K562 (cell line): Measurements from ENCODE around the gene TP73. TPM values are rescaled to one million over a fixed set of nuclear protein-coding genes. Genes with fewer than 3 reads are reported as not detected.
A peak's percentile ranks its signal among the peaks of the same experiment; 100 is the strongest.

Source experiments
- ATAC-seq: fragments of 200-7000 bp; cut with Tn5 transposase; 3 replicates; pipeline ENCODE4 v1.9.1; 2020; ENCODE audit warnings: moderate library complexity
- BruUV-seq: library from RNA; stranded (reverse); fragments of 400-500 nt; replicated peaks from 2 replicates; lab custom pipeline; 2021; lab: Mats Ljungman, UMichigan
- CTCF ChIA-PET: fragments of 300-600 bp; formaldehyde crosslinking; extraction: SDS; loops from one replicate; lab custom pipeline; 2021; ENCODE audit warnings: low intra/inter-chr PET ratio; lab: Yijun Ruan, JAX
- POLR2A ChIA-PET: fragments of 300-600, 350-650 bp; sonication (Branson Sonifier 250); formaldehyde crosslinking; extraction: SDS; loops from one replicate; lab custom pipeline; 2021; ENCODE audit warnings: antibody characterized with exemption, inconsistent platforms; lab: Yijun Ruan, JAX
- DNase-seq, 4 experiments: peaks; one replicate each; pipeline versions ENCODE4 v3.0.0 to v3.0.0-alpha.2; 2011 to 2018; ENCODE audit warnings: low spot score in 3 of 4, mixed read lengths in 3 of 4; ENCODE audit errors: extremely low read depth in 1 of 4
- FAIRE-seq: peaks from 2 replicates; lab custom pipeline; 2011; peaks lifted over from hg19 to GRCh38; lab: Jason Lieb, UNC
- H2AFZ ChIP-seq: 2 replicates; pipeline ENCODE4 v1.6.0; 2011; ENCODE audit warnings: low read depth, low read length, control low read depth, inconsistent platforms
- H3K27ac ChIP-seq: fragments of 200-600 bp; 3 replicates; pipeline ENCODE4 v1.8.0; 2011; ENCODE audit warnings: low read depth, mild to moderate bottlenecking, control low read depth, inconsistent platforms, low read length, moderate library complexity, mixed read lengths; ENCODE audit errors: extremely low read depth
- H3K27me3 ChIP-seq, 2 experiments: fragments of 300-600 bp in 1 of 2; 2 replicates in 1 of 2; 3 replicates in 1 of 2; pipeline versions ENCODE4 v1.6.0 to v1.8.0; 2011; ENCODE audit warnings: inconsistent platforms in 2 of 2, low read length in 2 of 2, mild to moderate bottlenecking in 1 of 2, mixed read lengths in 1 of 2, moderate library complexity in 1 of 2; ENCODE audit not compliant: control insufficient read depth in 2 of 2, insufficient read depth in 2 of 2
- H3K36me3 ChIP-seq: fragments of 300-600 bp; 3 replicates; pipeline ENCODE4 v1.8.0; 2011; ENCODE audit warnings: mild to moderate bottlenecking, low read length, inconsistent platforms; ENCODE audit not compliant: control insufficient read depth, insufficient read depth
- H3K4me1 ChIP-seq, 2 experiments: fragments of 200-600 bp in 1 of 2; replicated peaks in 1 of 2; 2 replicates in 1 of 2; 3 replicates in 1 of 2; pipeline versions ENCODE4 v1.5.1 to v1.8.0; 2011; ENCODE audit warnings: inconsistent platforms in 2 of 2, low read length in 2 of 2, mild to moderate bottlenecking in 1 of 2, mixed read lengths in 1 of 2, moderate library complexity in 1 of 2; ENCODE audit not compliant: control insufficient read depth in 2 of 2, insufficient read depth in 2 of 2
- H3K4me2 ChIP-seq: 2 replicates; pipeline ENCODE4 v1.6.1; 2011; ENCODE audit warnings: low read length, control low read depth, inconsistent platforms, mixed read lengths; ENCODE audit not compliant: insufficient read depth
- H3K4me3 ChIP-seq: fragments of 200-600 bp; sonication (generic), shearing (Covaris generic); 2 replicates; pipeline ENCODE4 v1.5.1; 2016; ENCODE audit warnings: control low read depth, inconsistent platforms
- H3K79me2 ChIP-seq: fragments of 200-600 bp; 3 replicates; pipeline ENCODE4 v1.8.0; 2011; ENCODE audit warnings: low read length, inconsistent platforms; ENCODE audit not compliant: control insufficient read depth, insufficient read depth
- H3K9ac ChIP-seq, 2 experiments: 2 replicates each; pipeline versions ENCODE4 v1.6.0 to v1.6.1; 2011; ENCODE audit warnings: low read depth in 2 of 2, low read length in 2 of 2, control low read depth in 1 of 2, inconsistent platforms in 1 of 2, mild to moderate bottlenecking in 1 of 2, mixed read lengths in 1 of 2; ENCODE audit not compliant: insufficient read depth in 1 of 2
- H3K9me1 ChIP-seq: one replicate; pipeline ENCODE4 v1.6.0; 2011; ENCODE audit warnings: inconsistent platforms, mild to moderate bottlenecking, low read length, moderate library complexity; ENCODE audit not compliant: control insufficient read depth, insufficient read depth
- H3K9me3 ChIP-seq: replicated peaks from 2 replicates; pipeline ENCODE4 v1.5.1; 2011; ENCODE audit warnings: low read depth, low read length, inconsistent platforms; ENCODE audit not compliant: control insufficient read depth, insufficient read depth
- H4K20me1 ChIP-seq: replicated peaks from 2 replicates; pipeline ENCODE4 v1.6.1; 2011; ENCODE audit warnings: low read length, inconsistent platforms, mixed read lengths; ENCODE audit not compliant: control insufficient read depth, insufficient read depth
- POLR2G ChIP-seq: fragments of 200-400 bp; formaldehyde crosslinking; IDR thresholded peaks from 2 replicates; pipeline ENCODE4 v1.6.1; 2017; ENCODE audit warnings: low read depth, mild to moderate bottlenecking, antibody characterized with exemption, low read length, moderate library complexity
- WGBS: fragments of 100-300 bp; shearing (Covaris generic); methylation state at CpG from one replicate; pipeline ENCODE4 v1.1.6; 2016; ENCODE audit warnings: low coverage, mixed read lengths; ENCODE audit not compliant: insufficient coverage; ENCODE audit errors: missing lambda C conversion rate; 5-methylcytosine and 5-hydroxymethylcytosine counted together
- in situ Hi-C: fragments of 300-500 bp; cut with MboI; formaldehyde crosslinking; loops from 4 replicates; pipeline ENCODE4 v1.15.0; 2018; ENCODE audit warnings: inconsistent platforms, mixed read lengths
- intact Hi-C: fragments of 100-400 bp; cut with micrococcal nuclease; formaldehyde crosslinking; loops from 2 replicates; pipeline ENCODE4 v1.14.2; 2022
- polyA plus RNA-seq, 8 experiments: library from polyadenylated mRNA; depleted of rRNA in 4 of 8; stranded (reverse) in 5 of 8; unstranded in 3 of 8; fragments of >200 nt; fragmentation: Nextera tagmentation in 2 of 8; fragmentation: Illumina TruSeq in 1 of 8; extraction: Ambion mirVana in 2 of 8; extraction: Trizol in 1 of 8; gene quantifications; 2 replicates each; pipeline versions ENCODE4 v1.2.1 to v1.2.3, GENCODE V29; 2011 to 2014; ENCODE audit warnings: inconsistent platforms in 1 of 8, missing spikeins in 1 of 8
- total RNA-seq, 7 experiments: library from RNA; depleted of rRNA in 6 of 7; stranded (reverse); fragments of >200 nt in 6 of 7; fragmentation: Illumina TruSeq in 2 of 7; extraction: Trizol in 2 of 7; gene quantifications; 2 replicates each; pipeline versions ENCODE4 v1.2.1 to v1.2.3, GENCODE V29; 2011 to 2021; ENCODE audit warnings: low replicate concordance in 1 of 7
- TF ChIP-seq, protein P1 (sequence below): fragments of 450-650 bp; IDR thresholded peaks from 2 replicates; pipeline ENCODE4 v1.6.1; 2016

Gene TP73
- total and polyA plus RNA-seq, 9 of the 15 experiments (the other 6 are each of a cell fraction or from before 2014, with no cell fraction given), result 0.07 to 1.6 (median 0.40) TPM; not detected in 2

DNA sequence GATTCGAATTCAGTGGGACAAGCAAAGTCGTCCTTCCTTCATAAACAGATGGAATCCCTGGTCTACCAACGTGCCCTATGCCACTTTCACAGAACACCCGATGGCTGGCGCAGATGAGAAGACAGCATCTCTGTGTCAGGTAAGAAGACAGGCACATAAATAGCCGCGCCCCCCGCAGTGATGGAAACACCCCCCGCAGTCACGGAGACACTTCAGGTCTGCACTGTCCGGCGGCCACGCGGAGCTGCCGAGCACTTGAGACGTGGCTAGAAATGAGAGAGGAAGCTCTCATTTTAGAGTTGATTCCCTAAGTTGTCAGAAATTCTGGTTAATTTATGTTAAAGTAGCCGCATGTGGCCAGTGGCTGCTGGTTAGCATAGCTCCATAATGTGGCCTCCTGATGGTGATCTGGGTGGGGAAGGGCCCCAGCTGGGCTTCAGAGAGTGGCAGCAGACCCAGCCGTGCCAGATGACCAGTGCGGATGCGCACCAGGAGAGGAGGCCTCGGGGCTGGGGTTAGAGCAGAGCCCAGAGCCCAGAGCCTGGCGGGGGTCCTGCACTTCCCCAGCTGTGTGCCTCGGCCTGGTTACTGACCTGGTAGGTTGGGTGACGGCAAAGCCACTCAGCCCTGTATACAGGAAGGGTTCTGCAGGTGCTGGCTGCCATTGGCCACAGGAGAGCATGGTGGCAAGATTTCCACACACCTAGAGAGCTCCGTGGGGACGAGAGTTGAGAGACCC is 24.6 kb upstream of the TP73 start:
- DNase-seq (no peak), ATAC-seq (no peak), FAIRE-seq (no peak)
- ChIA-PET CTCF (no interaction called here), POLR2A (interaction anchor here (0.6 to 1.1 kb wide), 3 partner anchors 13 to 232 kb away, joined by 3 read pairs; no protein-coding TSS in a partner anchor)
- no peaks in the 10 kb centered on the region for H3K9me3 ChIP-seq
- no peak overlapping the region for H3K4me3 ChIP-seq
- no TSS peak for BruUV-seq
- TF ChIP-seq, protein P1, sequence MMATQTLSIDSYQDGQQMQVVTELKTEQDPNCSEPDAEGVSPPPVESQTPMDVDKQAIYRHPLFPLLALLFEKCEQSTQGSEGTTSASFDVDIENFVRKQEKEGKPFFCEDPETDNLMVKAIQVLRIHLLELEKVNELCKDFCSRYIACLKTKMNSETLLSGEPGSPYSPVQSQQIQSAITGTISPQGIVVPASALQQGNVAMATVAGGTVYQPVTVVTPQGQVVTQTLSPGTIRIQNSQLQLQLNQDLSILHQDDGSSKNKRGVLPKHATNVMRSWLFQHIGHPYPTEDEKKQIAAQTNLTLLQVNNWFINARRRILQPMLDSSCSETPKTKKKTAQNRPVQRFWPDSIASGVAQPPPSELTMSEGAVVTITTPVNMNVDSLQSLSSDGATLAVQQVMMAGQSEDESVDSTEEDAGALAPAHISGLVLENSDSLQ, result no peak
- TF ChIP-seq POLR2G, result 0 out of 2 replicates have a peak, but pooled peaks have one; percentile 19
- in situ Hi-C loops (no loop called here), intact Hi-C loops (loop anchor here (5.0 kb wide), 1 partner anchor 95 kb away; no protein-coding TSS in a partner anchor)
- H3K79me2 ChIP-seq, result no peaks in the 10 kb centered on the region
- H3K9ac ChIP-seq, result no peak overlapping the region; a peak in 1 of 4 replicates
- peaks cover 36% of the 10 kb centered on the region; the same call in 1 of the 3 replicates for H3K36me3 ChIP-seq
- peaks cover 5 to 16% of the 10 kb centered on the region in 2 experiments; a peak in 4 of 5 replicates for H3K27me3 ChIP-seq
- H2AFZ ChIP-seq, result no peak overlapping the region
- no peaks in the 10 kb centered on the region for H4K20me1 ChIP-seq
- H3K9me1 ChIP-seq, result no peaks in the 10 kb centered on the region
- no peak overlapping the region for H3K27ac ChIP-seq
- 78% methylated on average over 26 of the region's 26 CpGs for WGBS
- H3K4me2 ChIP-seq, result no peak overlapping the region
- peaks cover 10 to 32% of the 10 kb centered on the region in 2 experiments; a peak in 4 of 5 replicates for H3K4me1 ChIP-seq
